Fibroblast of pulmonary artery (primary cell): ENCODE data around the gene PTPA.
A peak's percentile ranks its signal among the peaks of the same experiment; 100 is the strongest.

Experiments used
- DNase-seq: peaks from one replicate; pipeline ENCODE4 v3.0.0-alpha.2; 2010; ENCODE audit warnings: low read depth
- H3K4me3 ChIP-seq: replicated peaks from 2 replicates; pipeline ENCODE4 v1.5.1; 2011; ENCODE audit warnings: low read depth, mild to moderate bottlenecking, control low read depth, low read length, moderate library complexity
- CTCF ChIP-seq: IDR thresholded peaks from 2 replicates; pipeline ENCODE4 v1.5.1; 2011; ENCODE audit warnings: mild to moderate bottlenecking, control low read depth, low read length, inconsistent platforms; ENCODE audit errors: missing control alignments

PTPA gene

GRCh38 chr9:129174102-129174723, 63.0 kb downstream of the PTPA start:
- peak; percentile 97 for DNase-seq
- peak; percentile 83 for TF ChIP-seq CTCF
- peak overlapping the region; percentile 88 for H3K4me3 ChIP-seq

GRCh38 chr9:129174724-129175514, 63.7 kb downstream of the PTPA start:
- peak overlapping the region; percentile 88 for H3K4me3 ChIP-seq
- peak; percentile 91 for DNase-seq
- TF ChIP-seq CTCF, result peak; percentile 6

DNA sequence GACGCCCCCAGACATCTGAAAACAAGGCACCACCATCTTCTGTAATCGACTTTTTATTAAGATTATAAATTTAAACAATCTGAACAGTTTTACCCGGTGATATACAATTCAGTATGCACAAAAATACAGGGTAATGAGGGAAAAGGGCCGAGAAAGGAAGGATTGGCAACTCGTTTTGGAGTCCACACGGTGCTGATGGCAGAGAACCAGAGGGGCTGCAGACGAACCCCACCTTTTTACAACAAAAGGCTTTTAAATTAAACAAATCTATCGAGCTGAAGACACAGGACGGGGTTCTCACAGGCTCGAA, 64.3 kb downstream of the PTPA start:
- H3K4me3 ChIP-seq, result peak overlapping the region; percentile 88
- TF ChIP-seq CTCF, result no peak
- no peak for DNase-seq

GRCh38 chr9:129175825-129176633, 64.8 kb downstream of the PTPA start:
- peak; percentile 95 for DNase-seq
- no peak for TF ChIP-seq CTCF
- peak overlapping the region; percentile 88 for H3K4me3 ChIP-seq

GRCh38 chr9:129176701-129177442, 65.7 kb downstream of the PTPA start:
- no peak for TF ChIP-seq CTCF
- peak; percentile 56 for DNase-seq
- peak overlapping the region; percentile 88 for H3K4me3 ChIP-seq

DNA sequence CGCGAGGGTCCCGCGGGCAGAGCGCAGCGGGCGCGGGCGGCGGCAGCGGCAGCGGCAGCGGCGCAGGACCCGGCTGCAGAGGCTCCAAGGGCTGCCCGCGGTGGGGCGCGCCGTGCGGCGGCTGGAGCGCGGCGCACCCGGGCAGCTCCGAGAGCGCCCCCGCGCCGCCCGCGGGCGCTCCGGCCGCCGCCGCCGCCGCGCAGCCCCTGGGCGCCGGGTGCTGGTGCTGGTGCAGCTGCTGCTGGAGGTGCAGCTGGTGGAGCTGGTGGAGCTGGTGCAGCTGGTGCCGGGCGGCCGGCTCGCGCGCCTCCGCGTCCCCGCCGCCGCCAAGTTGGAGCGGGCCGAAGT, 66.2 kb downstream of the PTPA start:
- no peak for DNase-seq
- no peak for TF ChIP-seq CTCF

More for the DNA sequence above, 66.2 kb downstream of the PTPA start:
- peak overlapping the region; percentile 88 for H3K4me3 ChIP-seq
